Esophagus (tissue), 2 donors: ENCODE measurements around the gene PPP2R3C. TPM values are rescaled to one million over a fixed set of nuclear protein-coding genes. Genes with fewer than 3 reads are reported as not detected.
"Not testable (repeated sequence)": the region's sequence is repeated elsewhere in the genome, so short reads cannot be mapped to it uniquely, and the experiment has no call there.

ENCODE experiments used
- H3K27ac ChIP-seq, 2 donors: one replicate each; pipeline ENCODE4 v1.5.1; 2013; ENCODE audit warnings: low read depth in 2 of 2, mild to moderate bottlenecking in 2 of 2, inconsistent platforms in 1 of 2, low read length in 1 of 2, moderate library complexity in 1 of 2
- H3K27me3 ChIP-seq, 2 donors: one replicate each; pipeline ENCODE4 v1.6.1; 2013; ENCODE audit warnings: low read length in 2 of 2, control low read depth in 1 of 2, mild to moderate bottlenecking in 1 of 2; ENCODE audit not compliant: insufficient read depth in 2 of 2, control insufficient read depth in 1 of 2
- H3K36me3 ChIP-seq, 2 donors: one replicate each; pipeline ENCODE4 v1.6.1; 2013; ENCODE audit warnings: low read length in 1 of 2; ENCODE audit not compliant: control insufficient read depth in 2 of 2, insufficient read depth in 2 of 2
- H3K4me1 ChIP-seq, 2 donors: one replicate each; pipeline ENCODE4 v1.6.1; 2013; ENCODE audit warnings: low read length in 1 of 2; ENCODE audit not compliant: control insufficient read depth in 2 of 2, insufficient read depth in 2 of 2
- H3K4me3 ChIP-seq, 2 donors: one replicate each; pipeline ENCODE4 v1.5.1; 2013; ENCODE audit warnings: low read length in 2 of 2, mild to moderate bottlenecking in 2 of 2, low read depth in 1 of 2, moderate library complexity in 1 of 2
- H3K9me3 ChIP-seq, 2 donors: one replicate each; pipeline ENCODE4 v1.6.1; 2013; ENCODE audit warnings: mild to moderate bottlenecking in 2 of 2, low read depth in 1 of 2, low read length in 1 of 2, moderate library complexity in 1 of 2; ENCODE audit not compliant: control insufficient read depth in 2 of 2, insufficient read depth in 1 of 2
- WGBS, 2 donors: extraction: QIAGEN DNeasy Blood & Tissue Kit; methylation state at CpG; one replicate each; pipeline ENCODE4 v1.1.7; 2013; 5-methylcytosine and 5-hydroxymethylcytosine counted together
- polyA plus RNA-seq, 2 donors: library from polyadenylated mRNA; stranded (reverse); fragments of 200-250 nt; gene quantifications; one replicate each; pipeline ENCODE4 v1.2.3, GENCODE V29; 2013
- donor health status: healthy with polysubstance abuse.
- donor health status: Bipolar disorder and iron deficiency.

The PPP2R3C gene
- polyA plus RNA-seq, 2 donors = 10.3 to 13.1 TPM

DNA sequence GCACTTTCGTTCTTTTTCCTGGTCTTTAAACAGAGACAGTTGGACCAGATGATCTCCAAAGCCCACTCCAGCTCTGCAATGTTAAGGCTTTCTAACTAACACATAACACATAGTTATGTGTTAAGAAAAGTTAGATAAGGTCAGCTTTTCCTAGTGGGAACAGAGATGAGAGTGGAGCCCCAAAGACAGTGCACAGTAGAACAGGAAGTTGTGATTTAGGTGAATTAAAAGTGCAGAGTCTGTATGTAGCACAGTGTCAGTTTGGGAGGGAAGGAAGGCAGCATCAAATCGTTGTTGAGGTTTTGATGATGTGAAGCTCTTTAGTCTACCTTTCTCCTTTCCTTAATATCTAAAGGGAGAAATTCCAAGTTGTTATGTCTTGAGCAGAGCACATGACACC, 32.2 kb upstream of the PPP2R3C start:
- no peak overlapping the region for H3K4me3 ChIP-seq
- WGBS, 2 donors = 64 to 66% methylated on average over 2 of the region's 2 CpGs
- no peaks in the 10 kb centered on the region for H3K4me1 ChIP-seq
- no peaks in the 10 kb centered on the region for H3K9me3 ChIP-seq
- H3K27ac ChIP-seq = no peak overlapping the region
- no peaks in the 10 kb centered on the region for H3K27me3 ChIP-seq
- peaks cover 2% of the 10 kb centered on the region in 2 donors for H3K36me3 ChIP-seq

DNA sequence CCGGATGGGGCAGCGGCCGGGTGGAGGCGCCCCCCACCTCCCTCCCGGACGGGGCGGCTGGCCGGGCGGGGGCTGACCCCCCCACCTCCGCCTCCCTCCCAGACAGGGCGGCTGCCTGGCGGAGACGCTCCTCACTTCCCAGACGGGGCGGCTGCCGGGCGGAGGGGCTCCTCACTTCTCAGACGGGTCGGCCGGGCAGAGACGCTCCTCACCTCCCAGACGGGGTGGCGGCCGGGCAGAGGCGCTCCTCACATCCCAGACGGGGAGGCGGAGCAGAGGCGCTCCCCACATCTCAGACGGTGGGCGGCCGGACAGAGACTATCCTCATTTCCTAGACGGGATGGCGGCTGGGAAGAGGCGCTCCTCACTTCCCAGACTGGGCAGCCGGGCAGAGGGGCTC, 30.7 kb upstream of the PPP2R3C start:
- not testable (repeated sequence) for H3K4me3 ChIP-seq, H3K27ac ChIP-seq, H3K9me3 ChIP-seq, H3K4me1 ChIP-seq, H3K27me3 ChIP-seq, H3K36me3 ChIP-seq
- 96 to 98% methylated on average over 34 to 35 of the region's 35 CpGs for WGBS, 2 donors

DNA sequence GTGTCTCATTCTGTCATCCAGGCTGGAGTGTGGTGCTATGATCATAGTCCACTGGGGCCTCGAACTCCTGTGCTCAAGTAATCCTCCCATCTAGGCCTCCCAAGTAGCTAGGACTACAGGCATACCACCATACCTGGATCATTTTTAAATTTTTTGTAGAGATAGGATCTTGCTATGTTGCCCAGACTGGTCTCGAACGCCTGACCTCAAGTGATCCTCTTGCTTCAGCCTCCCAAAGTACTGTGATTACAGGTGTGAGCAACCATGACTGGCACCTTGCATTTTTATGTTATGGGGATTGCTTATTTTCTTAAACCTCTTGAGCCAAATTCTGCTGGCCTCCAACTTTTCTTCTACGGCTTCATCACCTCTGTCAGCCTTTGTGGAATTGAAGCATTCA, 27.4 kb upstream of the PPP2R3C start:
- H3K4me1 ChIP-seq = no peaks in the 10 kb centered on the region
- H3K4me3 ChIP-seq = no peak overlapping the region
- WGBS, 2 donors = 97 to 99% methylated on average over 4 of the region's 4 CpGs
- H3K27ac ChIP-seq = no peak overlapping the region
- no peaks in the 10 kb centered on the region for H3K36me3 ChIP-seq
- H3K9me3 ChIP-seq = no peaks in the 10 kb centered on the region
- no peaks in the 10 kb centered on the region for H3K27me3 ChIP-seq

DNA sequence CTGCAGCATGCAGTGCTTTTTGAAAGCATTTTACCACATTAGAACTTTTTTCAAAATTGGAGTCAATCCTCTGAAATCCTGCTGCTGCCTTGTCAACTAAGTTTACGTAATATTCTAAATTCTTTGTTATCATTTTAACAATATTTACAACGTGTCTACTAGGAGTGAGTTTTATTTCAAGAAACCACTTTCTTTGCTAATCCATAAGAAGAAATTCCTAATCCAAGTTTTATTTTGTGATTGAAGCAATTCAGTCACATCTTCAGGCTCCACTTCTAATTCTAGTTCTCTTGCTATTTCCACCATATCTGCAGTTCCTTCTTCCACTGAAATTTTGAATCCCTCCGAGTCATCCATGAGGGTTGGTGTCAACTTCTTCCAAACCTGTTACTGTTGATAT, 25.9 kb upstream of the PPP2R3C start:
- no peaks in the 10 kb centered on the region for H3K27me3 ChIP-seq
- no peaks in the 10 kb centered on the region for H3K36me3 ChIP-seq
- WGBS, 2 donors = 87 to 89% methylated on average over 3 of the region's 3 CpGs

DNA sequence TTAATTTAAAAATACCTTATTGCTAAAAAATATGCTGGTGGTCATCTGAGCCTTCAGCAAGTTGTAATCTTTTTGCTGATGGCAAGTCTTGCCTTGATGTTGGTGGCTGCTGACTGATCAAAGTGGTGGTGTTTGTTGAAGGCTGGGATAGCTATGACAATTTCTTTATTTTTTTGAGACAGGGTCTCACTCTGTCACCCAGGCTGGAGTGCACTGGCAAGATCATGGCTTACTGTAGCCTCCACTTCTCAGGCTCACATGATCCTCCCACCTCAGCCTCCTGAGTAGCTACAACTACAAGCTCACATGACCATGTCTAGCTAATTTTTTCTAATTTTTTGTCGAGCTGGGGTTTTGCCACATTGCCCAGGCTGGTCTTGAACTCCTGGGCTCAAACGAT, 25.4 kb upstream of the PPP2R3C start:
- H3K9me3 ChIP-seq = no peaks in the 10 kb centered on the region
- no peaks in the 10 kb centered on the region for H3K27me3 ChIP-seq
- H3K4me1 ChIP-seq = no peaks in the 10 kb centered on the region
- no peaks in the 10 kb centered on the region for H3K36me3 ChIP-seq
- 90 to 92% methylated on average over 2 of the region's 2 CpGs for WGBS, 2 donors
- H3K4me3 ChIP-seq = no peak overlapping the region
- no peak overlapping the region for H3K27ac ChIP-seq

More for the DNA sequence above, 25.9 kb upstream of the PPP2R3C start:
- H3K27ac ChIP-seq = no peak overlapping the region
- H3K4me1 ChIP-seq = no peaks in the 10 kb centered on the region
- H3K9me3 ChIP-seq = no peaks in the 10 kb centered on the region
- no peak overlapping the region for H3K4me3 ChIP-seq

DNA sequence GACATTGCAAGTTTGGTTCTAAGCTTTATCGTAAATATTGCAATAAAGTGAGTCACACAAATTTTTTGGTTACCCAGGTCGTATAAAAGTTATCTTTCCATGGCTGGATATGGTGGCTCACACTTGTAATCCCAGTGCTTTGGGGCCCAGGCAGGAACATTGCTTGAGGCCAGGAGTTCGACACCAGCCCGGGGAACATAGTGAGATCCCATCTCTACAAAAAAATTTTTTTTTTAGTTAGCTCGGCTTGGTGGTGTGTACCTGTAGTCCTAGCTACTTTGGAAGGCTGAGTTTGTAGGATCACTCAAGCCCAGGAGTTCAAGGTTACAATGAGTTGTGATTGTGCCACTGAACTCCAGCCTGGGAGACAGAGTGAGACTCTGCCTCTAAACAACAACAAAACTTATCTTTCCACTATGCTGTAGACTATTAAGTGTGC, 24.9 kb upstream of the PPP2R3C start:
- Histone ChIP-seq H3K9me3 (no peaks in the 10 kb centered on the region), H3K36me3 (no peaks in the 10 kb centered on the region), H3K4me3 (no peak overlapping the region), H3K4me1 (no peaks in the 10 kb centered on the region), H3K27ac (no peak overlapping the region), H3K27me3 (no peaks in the 10 kb centered on the region)
- 87 to 91% methylated on average over 5 of the region's 5 CpGs for WGBS, 2 donors

DNA sequence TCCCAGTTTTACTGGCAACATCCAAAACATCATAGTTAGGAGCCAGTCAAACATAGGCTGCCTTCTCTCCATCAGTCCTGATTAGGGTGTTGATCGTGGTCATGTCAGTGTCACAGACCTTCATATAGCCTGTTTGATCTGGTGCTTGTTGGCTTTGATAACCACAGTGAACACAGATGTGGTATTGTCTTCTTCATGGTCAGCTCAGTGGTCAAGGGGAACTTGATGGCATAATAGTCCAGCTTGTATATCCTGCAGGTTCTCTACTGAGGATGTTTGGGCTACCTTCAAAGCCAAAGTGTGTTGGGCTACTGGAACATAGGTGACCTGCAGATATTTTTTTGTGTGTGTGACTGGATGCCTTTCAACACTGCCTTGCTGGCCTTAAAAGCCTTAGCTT, 22.2 kb upstream of the PPP2R3C start:
- 97 to 100% methylated on average over 1 of the region's 1 CpG for WGBS, 2 donors
- no peaks in the 10 kb centered on the region for H3K36me3 ChIP-seq
- H3K9me3 ChIP-seq = no peaks in the 10 kb centered on the region
- H3K4me3 ChIP-seq = no peak overlapping the region
- no peaks in the 10 kb centered on the region for H3K4me1 ChIP-seq
- H3K27me3 ChIP-seq = no peaks in the 10 kb centered on the region
- no peak overlapping the region for H3K27ac ChIP-seq

DNA sequence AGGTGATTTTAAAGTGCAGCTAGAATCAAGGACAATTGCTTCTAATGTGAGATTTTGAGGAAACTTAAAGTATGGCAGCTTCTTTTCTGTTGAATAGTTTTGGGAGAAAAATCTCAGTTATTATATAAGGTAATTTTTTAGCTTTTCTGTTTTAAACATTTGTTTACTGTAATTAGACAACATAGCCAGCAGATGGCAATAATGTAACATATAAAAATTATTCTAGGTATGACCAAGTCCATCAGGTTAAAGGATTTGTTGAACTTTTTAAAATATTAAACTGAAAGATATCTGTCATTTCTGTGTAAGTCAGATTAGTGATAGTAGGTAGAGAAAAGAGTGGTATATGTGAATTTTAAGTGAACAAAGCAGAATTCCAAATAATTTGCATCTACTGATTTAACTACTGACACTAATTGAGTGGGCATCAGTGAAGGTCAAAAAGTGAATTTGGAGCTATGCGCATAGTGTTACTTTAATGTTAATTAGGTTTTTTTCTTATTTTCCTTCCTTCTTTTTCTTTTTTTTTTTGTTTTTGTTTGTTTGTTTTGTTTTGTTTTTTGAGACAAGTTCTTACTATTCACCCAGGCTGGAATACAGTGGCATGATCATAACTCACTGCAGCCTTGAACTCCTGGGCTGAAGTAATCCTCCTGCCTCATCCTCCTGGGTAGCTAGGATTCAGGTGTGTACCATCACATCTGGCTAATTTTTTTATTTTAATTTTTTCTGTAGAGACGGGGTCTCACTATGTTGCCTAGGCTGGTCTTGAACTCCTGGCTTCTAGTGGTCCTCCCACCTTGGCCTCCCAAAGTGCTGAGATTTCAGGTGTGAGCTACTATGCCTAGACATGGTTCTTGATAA, 19.2 kb upstream of the PPP2R3C start:
- no peak overlapping the region for H3K4me3 ChIP-seq
- H3K36me3 ChIP-seq = no peaks in the 10 kb centered on the region
- no peaks in the 10 kb centered on the region for H3K9me3 ChIP-seq
- 96 to 100% methylated on average over 2 of the region's 2 CpGs for WGBS, 2 donors
- H3K27me3 ChIP-seq = no peaks in the 10 kb centered on the region
- no peak overlapping the region for H3K27ac ChIP-seq
- H3K4me1 ChIP-seq = no peaks in the 10 kb centered on the region

DNA sequence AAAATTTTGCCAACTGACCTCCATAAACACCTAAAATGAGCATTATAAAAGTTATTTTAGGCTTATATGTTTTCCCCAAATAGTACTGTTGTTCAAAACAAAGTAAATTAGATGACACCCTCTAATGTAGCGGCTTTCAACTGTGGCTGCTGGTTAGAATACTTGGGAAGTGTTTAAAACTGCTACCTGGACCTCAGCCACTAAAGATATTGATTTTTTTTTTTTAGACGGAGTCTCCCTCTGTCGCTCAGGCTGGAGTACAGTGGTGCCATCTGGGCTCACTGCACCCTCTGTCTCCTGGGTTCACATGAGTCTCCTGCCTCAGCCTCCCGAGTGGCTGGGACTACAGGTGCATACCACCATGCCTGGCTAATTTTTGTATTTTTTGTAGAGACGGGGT, 16.8 kb upstream of the PPP2R3C start:
- Histone ChIP-seq H3K4me1 (peaks cover 0 to 3% of the 10 kb centered on the region in 2 donors), H3K4me3 (no peak overlapping the region), H3K27ac (no peak overlapping the region), H3K9me3 (no peaks in the 10 kb centered on the region), H3K27me3 (no peaks in the 10 kb centered on the region), H3K36me3 (peaks cover 0 to 4% of the 10 kb centered on the region in 2 donors)
- WGBS, 2 donors = 51 to 90% methylated on average over 3 to 5 of the region's 5 CpGs
